ENCODE results near the gene USP22.

- no peak for TF ChIP-seq EP300 (IDR thresholded peaks at IDR 0.05)
- TF ChIP-seq, protein P1, sequence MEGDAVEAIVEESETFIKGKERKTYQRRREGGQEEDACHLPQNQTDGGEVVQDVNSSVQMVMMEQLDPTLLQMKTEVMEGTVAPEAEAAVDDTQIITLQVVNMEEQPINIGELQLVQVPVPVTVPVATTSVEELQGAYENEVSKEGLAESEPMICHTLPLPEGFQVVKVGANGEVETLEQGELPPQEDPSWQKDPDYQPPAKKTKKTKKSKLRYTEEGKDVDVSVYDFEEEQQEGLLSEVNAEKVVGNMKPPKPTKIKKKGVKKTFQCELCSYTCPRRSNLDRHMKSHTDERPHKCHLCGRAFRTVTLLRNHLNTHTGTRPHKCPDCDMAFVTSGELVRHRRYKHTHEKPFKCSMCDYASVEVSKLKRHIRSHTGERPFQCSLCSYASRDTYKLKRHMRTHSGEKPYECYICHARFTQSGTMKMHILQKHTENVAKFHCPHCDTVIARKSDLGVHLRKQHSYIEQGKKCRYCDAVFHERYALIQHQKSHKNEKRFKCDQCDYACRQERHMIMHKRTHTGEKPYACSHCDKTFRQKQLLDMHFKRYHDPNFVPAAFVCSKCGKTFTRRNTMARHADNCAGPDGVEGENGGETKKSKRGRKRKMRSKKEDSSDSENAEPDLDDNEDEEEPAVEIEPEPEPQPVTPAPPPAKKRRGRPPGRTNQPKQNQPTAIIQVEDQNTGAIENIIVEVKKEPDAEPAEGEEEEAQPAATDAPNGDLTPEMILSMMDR (IDR thresholded peaks at IDR 0.05), result no peak
Observed at GRCh38 chr17:20997711-20998570, 44.9 kb downstream of the USP22 start.

Data from gastroesophageal sphincter (tissue), 3 donors.